Effector memory CD4-positive, alpha-beta T cell (primary cell): Measurements from ENCODE around the gene PDE4A.
A peak's percentile ranks its signal among the peaks of the same experiment; 100 is the strongest.
"Not testable (repeated sequence)": the region's sequence is repeated elsewhere in the genome, so short reads cannot be mapped to it uniquely, and the experiment has no call there.

Experiments used
- DNase-seq, 3 donors: peaks; one replicate each; pipeline ENCODE4 v3.0.0-alpha.2; 2020
- H3K27ac ChIP-seq: 2 replicates; pipeline ENCODE4 v1.7.0; 2013; ENCODE audit warnings: mild to moderate bottlenecking, low read length, moderate library complexity; ENCODE audit not compliant: insufficient read depth, poor library complexity, severe bottlenecking
- H3K27me3 ChIP-seq: replicated peaks from 2 replicates; pipeline ENCODE4 v1.7.0; 2013; ENCODE audit warnings: mild to moderate bottlenecking, low read length; ENCODE audit not compliant: insufficient read depth, control insufficient read depth, poor library complexity, severe bottlenecking
- H3K36me3 ChIP-seq: 2 replicates; pipeline ENCODE4 v1.7.0; 2013; ENCODE audit warnings: mild to moderate bottlenecking, low read length, moderate library complexity; ENCODE audit not compliant: control insufficient read depth, insufficient read depth
- H3K4me1 ChIP-seq: 2 replicates; pipeline ENCODE4 v1.7.0; 2013; ENCODE audit warnings: low read length, mild to moderate bottlenecking; ENCODE audit not compliant: control insufficient read depth, insufficient read depth, poor library complexity, severe bottlenecking
- H3K4me3 ChIP-seq: 2 replicates; pipeline ENCODE4 v1.7.0; 2013; ENCODE audit warnings: low read length, low read depth, mild to moderate bottlenecking; ENCODE audit not compliant: insufficient read depth, poor library complexity, severe bottlenecking
- H3K9me3 ChIP-seq: 2 replicates; pipeline ENCODE4 v1.7.0; 2013; ENCODE audit warnings: mild to moderate bottlenecking, low read length, moderate library complexity; ENCODE audit not compliant: control insufficient read depth
- total RNA-seq, 3 donors: gene quantifications; one replicate each; lab custom pipeline; 2026; lab: John Stamatoyannopoulos, UW

Gene PDE4A
- total RNA-seq, result 8.1 to 16.8 (median 12.8) reads per million in 3 donors

DNA sequence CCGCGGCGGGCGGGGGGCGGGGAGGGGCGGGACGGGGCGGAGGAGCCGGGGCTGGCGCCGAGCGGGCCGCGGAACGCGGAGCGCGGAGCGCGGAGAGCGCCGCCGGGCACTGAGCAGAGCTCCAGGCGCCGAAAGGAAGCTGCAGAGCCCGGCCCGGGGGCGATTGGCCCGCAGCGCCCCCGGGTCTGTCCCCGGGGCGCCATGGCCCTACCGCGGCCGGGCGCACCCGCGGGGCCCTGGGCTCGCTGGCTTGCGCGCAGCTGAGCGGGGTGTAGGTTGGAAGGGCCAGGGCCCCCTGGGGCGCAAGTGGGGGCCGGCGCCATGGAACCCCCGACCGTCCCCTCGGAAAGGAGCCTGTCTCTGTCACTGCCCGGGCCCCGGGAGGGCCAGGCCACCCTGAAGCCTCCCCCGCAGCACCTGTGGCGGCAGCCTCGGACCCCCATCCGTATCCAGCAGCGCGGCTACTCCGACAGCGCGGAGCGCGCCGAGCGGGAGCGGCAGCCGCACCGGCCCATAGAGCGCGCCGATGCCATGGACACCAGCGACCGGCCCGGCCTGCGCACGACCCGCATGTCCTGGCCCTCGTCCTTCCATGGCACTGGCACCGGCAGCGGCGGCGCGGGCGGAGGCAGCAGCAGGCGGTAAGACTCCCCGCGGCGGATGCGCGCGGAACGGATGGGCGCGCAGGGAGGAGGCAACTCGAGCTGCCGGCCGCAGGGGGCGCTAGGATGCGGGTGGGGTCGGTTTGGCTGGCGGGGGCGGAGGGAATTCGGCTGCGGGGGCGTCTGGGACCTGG is at the start of gene PDE4A:
Gene PDE4A (plus strand): TSS at position 95 of the 796 bp plus-strand sequence. CDS start 227 bp downstream, at position 322.
- DNase-seq, result no peak
- Histone ChIP-seq H3K27me3 (peaks cover 50% of the 10 kb centered on the region), H3K36me3 (no peaks in the 10 kb centered on the region), H3K4me1 (peaks cover 65% of the 10 kb centered on the region), H3K27ac (no peak within 1 kb of the TSS), H3K4me3 (peak within 1 kb of the TSS; percentile 14), H3K9me3 (no peaks in the 10 kb centered on the region)

DNA sequence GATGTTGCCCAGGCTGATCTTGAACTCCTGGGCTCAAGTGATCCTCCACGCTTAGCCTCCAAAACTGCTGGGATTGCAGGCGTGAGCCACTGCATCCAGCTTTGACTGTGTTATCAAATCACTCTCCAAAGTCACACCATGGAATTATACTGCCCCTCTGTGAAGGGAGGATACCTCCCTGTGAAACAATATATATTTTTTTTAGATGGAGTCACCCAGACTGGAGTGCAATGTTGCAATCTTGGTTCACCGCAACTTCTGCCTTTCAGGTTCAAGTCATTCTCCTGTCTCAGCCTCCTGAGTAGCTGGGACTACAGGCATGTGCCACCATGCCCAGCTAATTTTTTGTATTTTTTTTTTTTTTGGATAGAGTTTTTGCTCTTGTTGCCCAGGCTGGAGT is 47.6 kb upstream of the PDE4A start:
- H3K27ac ChIP-seq, result no peak overlapping the region
- no peaks in the 10 kb centered on the region for H3K4me1 ChIP-seq
- H3K4me3 ChIP-seq, result no peak overlapping the region
- H3K27me3 ChIP-seq, result no peaks in the 10 kb centered on the region
- DNase-seq, result no peak
- H3K36me3 ChIP-seq, result peaks cover 28% of the 10 kb centered on the region
- no peaks in the 10 kb centered on the region for H3K9me3 ChIP-seq

DNA sequence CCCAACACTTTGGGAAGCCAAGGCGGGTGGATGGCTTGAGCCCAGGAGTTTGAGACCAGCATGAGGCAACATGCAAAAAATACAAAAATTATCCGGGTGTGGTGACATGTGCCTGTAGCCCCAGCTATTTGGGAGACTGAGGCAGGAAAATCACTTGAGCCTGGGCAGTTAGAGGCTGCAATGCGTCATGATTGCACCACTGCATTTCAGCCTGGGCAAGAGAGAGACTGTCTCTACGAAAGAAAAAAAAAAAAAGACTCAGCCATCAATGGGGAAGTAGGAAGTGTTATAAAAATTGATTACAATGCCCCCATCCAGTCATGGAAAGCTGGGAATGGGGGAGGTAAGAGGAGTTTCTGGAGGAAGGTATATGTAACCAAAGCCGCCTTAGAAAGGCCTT is 45.4 kb upstream of the PDE4A start:
- DNase-seq, result no peak
- no peaks in the 10 kb centered on the region for H3K9me3 ChIP-seq
- H3K4me3 ChIP-seq, result no peak overlapping the region
- H3K27me3 ChIP-seq, result no peaks in the 10 kb centered on the region
- peaks cover 12% of the 10 kb centered on the region for H3K36me3 ChIP-seq
- H3K4me1 ChIP-seq, result peaks cover 10% of the 10 kb centered on the region
- H3K27ac ChIP-seq, result no peak overlapping the region

DNA sequence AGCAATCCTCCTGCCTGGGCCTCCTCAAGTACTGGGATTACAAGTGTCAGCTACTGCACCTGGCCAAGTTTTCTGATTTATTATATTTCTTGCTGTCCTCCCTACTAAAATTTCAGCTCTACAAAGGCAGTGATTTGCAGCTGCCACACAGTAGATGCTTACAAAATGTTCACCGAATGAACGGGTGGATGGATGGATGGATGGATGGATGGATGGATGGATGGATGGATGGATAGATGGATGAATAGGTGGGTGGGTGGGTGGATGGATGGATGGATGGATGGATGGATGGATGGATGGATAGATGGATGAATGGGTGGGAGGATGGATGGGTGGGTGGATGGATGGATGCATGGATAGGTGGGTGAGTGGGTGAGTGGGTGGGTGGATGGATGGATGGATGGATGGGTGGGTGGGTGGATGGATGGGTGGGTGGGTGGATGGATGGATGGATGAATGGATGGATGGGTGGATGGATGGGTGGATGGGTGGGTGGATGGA is 43.1 kb upstream of the PDE4A start:
- peaks cover 12% of the 10 kb centered on the region for H3K36me3 ChIP-seq
- DNase-seq, H3K9me3 ChIP-seq, H3K27ac ChIP-seq, H3K27me3 ChIP-seq, H3K4me3 ChIP-seq: not testable (repeated sequence)
- H3K4me1 ChIP-seq, result peaks cover 12% of the 10 kb centered on the region

DNA sequence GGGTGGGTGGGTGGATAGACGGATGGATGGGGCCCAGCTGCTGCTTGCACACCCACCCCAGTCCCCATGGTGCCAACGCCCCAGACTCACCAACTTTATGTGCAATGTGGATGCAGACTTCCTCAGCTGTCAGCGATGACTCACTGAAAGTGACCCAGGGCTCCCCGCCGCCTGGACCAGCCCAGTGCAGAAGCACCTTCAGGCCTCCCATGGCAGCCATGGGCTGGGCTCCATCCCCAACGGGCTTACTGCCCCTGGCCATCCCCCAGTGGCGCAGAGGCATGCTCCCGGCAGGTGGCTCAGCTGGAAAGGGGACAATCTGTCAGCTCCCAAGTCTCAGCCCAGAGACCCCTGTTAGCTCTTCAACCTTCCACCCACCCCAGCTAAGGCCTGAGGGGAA is 42.2 kb upstream of the PDE4A start:
- peaks cover 12% of the 10 kb centered on the region for H3K36me3 ChIP-seq
- H3K9me3 ChIP-seq, result no peaks in the 10 kb centered on the region
- DNase-seq, result no peak
- H3K4me3 ChIP-seq, result no peak overlapping the region
- H3K27me3 ChIP-seq, result no peaks in the 10 kb centered on the region
- no peak overlapping the region for H3K27ac ChIP-seq
- peaks cover 12% of the 10 kb centered on the region for H3K4me1 ChIP-seq

DNA sequence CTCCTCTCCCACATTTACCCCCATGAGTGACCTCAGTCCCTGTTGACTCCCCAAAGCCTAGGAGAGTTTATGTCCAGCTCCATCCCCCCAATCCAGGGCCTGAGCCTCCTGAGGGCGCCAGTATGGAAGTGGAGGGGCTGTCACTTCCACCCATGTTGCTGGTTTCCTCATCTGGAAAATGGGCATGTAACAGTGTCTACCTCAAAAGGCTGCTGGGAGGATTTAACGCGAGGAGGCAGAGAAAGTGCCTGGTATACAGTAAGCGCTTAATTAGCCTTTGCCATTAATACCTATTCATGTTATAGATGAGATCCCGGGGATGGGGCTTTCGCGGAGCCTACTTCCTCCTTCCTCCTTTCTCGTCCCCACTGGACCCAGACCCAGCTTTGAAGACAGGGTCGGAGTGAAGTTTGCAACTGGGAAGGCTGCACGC is 40.4 kb upstream of the PDE4A start:
- Histone ChIP-seq H3K27ac (peak overlapping the region; percentile 79), H3K4me1 (peaks cover 12% of the 10 kb centered on the region)
- no peak for DNase-seq

DNA sequence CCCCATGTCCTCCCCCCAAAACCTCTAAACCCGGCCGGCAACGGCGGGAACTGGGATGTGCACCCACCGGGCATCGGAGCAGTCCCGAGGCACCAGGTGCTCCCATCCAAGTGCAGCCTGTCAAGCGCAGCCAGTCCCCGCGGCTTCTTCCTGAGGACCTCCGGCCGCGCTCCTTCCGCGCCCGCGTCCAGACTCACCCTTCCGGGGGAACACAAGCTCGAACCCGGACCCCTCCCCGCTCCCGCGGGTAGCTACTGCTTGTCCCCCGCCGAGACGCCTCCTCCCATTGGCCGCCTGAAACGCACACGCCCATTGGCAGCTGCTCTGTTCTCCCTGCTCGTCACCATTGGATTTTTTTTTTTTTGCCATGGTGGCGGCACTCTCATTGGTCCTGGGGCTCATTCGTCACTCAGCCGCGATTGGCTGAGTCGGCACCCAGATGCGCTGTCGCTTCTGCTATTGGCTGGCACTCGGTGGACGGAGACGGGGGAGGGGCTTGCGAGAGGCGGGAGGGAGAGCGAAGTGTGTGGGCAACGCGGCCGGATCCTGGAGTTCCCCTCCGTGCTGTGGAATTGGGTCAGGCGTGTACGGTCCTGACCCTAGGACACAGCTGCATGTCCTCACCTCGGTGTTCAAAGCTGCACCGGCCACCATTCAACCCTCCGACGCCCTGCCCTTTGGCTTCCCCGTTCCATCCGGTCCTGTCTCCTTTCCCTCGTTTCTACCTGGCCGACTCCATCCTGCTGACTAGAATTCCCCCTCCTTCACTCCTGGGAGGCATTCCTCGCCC is 39.8 kb upstream of the PDE4A start, which contains the start of gene TYK2:
Gene TYK2 (minus strand): TSS at position 260 of the 790 bp plus-strand sequence. CDS start 2,166 bp downstream, outside the sequence.
- Histone ChIP-seq H3K4me1 (peaks cover 12% of the 10 kb centered on the region), H3K9me3 (no peaks in the 10 kb centered on the region), H3K4me3 (peak within 1 kb of the TSS; percentile 90), H3K27me3 (no peaks in the 10 kb centered on the region), H3K36me3 (peaks cover 4% of the 10 kb centered on the region), H3K27ac (peak within 1 kb of the TSS; percentile 79)
- DNase-seq, result peak; percentile 94 to 96 (median 94)

More for the DNA sequence above, 40.4 kb upstream of the PDE4A start:
- no peaks in the 10 kb centered on the region for H3K9me3 ChIP-seq
- peaks cover 7% of the 10 kb centered on the region for H3K36me3 ChIP-seq
- peak overlapping the region; percentile 90 for H3K4me3 ChIP-seq
- H3K27me3 ChIP-seq, result no peaks in the 10 kb centered on the region

DNA sequence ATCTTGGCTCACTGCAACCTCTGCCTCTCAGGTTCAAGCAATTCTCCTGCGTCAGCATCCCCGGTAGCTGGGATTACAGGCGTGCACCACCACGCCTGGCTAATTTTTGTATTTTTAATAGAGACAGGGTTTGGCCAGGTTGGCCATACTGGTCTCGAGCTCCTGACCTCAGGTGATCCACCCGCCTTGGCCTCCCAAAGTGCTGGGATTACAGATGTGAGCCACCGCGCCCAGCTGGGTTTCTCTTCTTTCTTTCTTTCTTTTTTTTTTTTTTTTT is 37.2 kb upstream of the PDE4A start:
- peaks cover 12% of the 10 kb centered on the region for H3K4me1 ChIP-seq
- not testable (repeated sequence) for DNase-seq, H3K4me3 ChIP-seq, H3K27ac ChIP-seq, H3K9me3 ChIP-seq, H3K36me3 ChIP-seq, H3K27me3 ChIP-seq

DNA sequence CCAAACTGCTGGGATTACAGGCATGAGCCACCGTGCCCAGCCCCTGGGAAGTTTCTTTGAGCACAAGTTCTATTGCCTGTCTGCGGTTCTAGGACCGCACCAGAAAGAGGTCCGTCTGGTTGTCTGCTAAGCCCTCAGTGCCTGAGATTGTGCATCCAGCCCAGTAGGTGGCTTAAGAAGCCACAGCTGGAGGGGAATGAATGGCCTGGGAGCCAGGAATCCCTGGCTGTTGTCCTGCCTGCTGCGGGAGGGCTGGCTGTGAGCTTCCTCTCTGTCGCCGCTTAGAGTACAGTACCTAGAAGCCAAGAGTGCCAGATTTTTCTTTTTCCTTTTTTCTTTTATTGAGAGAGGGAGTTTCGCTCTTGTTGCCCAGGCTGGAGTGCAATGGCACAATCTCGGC is 35.8 kb upstream of the PDE4A start:
- Histone ChIP-seq H3K9me3 (no peaks in the 10 kb centered on the region), H3K27ac (no peak overlapping the region), H3K36me3 (no peaks in the 10 kb centered on the region), H3K27me3 (no peaks in the 10 kb centered on the region), H3K4me1 (peaks cover 5% of the 10 kb centered on the region), H3K4me3 (no peak overlapping the region)
- DNase-seq, result no peak

DNA sequence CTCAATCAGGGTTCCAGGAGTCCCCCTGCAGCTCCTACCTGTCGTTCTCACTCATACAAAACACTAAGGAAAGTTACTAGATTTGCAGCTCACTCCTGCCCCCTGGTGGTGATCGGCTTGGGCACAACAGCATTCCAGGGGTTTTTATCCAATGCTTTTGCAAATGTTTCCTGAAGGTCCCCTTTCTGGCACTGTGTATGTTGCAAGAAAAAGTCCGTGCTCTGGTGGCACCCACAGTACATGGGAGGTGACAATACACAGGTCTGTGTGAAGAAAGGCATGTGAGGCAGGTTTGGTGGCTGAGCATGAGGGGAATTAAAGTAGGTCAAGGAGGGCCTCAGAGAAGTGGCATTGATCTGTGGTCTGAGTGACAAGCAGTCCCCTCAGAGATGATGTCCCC is 31.4 kb upstream of the PDE4A start:
- H3K27me3 ChIP-seq, result no peaks in the 10 kb centered on the region
- no peaks in the 10 kb centered on the region for H3K9me3 ChIP-seq
- no peak overlapping the region for H3K4me3 ChIP-seq
- H3K27ac ChIP-seq, result no peak overlapping the region
- peaks cover 30% of the 10 kb centered on the region for H3K36me3 ChIP-seq
- peak; percentile 62 to 78 (median 65) for DNase-seq
- H3K4me1 ChIP-seq, result no peaks in the 10 kb centered on the region
